Activated CD4-positive, alpha-beta T cell treated with anti-CD3 and anti-CD28 coated beads, Interleukin-2, Interleukin-4, amounts not matched to agents 100 ng/mL and 50 ng/mL, durations not matched to agents 16 hours and 8 hours (primary cell): ENCODE data around the gene VPS26C.
"Not testable (repeated sequence)": the region's sequence is repeated elsewhere in the genome, so short reads cannot be mapped to it uniquely, and the experiment has no call there.

Experiments
- DNase-seq: peaks from one replicate; pipeline ENCODE4 v3.0.0-alpha.2; 2020; ENCODE audit warnings: low spot score

VPS26C gene

GRCh38 chr21:37267269-37268185 is at the start of gene VPS26C:
Gene VPS26C (minus strand): TSS chr21:37267334. CDS start chr21:37267294, 40 bp downstream.
- peak; percentile 99 for DNase-seq

DNA sequence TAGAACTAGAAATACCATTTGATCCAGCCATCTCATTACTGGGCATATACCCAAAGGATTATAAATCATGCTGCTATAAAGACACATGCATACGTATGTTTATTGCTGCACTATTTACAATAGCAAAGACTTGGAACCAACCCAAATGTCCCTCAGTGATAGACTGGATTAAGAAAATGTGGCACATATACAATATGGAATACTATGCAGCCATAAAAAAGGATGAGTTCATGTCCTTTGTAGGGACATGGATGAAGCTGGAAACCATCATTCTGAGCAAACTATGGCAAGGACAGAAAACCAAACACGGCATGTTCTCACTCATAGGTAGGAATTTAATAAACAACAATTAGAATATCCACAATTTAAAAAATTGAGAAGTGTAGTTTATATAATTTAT is 48.9 kb upstream of the VPS26C start:
- not testable (repeated sequence) for DNase-seq

DNA sequence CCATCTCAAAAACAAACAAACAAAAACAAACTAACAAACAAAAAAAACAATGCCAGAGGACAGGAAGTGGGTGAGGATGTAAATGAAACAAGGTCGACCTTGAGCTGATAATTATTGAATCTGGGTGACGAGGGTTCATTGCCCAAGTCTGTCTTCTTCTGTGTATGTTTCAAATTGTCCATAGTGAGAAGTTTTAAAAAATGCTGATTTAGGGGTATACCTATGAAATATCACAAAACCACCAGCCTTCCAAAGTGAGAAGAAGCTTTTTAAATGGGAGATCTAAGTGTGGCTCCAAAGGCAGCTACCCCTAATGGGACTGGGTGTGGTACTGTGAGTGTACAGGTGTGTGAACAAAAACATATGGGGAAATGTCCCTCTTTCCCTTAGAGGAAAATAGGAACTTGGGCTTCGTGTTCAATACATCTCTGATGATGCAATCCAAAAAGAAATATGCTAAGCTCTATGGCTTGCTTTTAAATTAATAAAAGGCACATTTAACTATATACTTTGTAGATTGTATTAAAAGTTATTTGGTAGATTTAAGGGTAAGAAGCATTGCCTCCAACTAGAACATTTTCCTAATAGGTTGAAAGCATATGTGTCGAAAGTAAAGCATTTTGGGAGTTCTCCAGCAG is 33.1 kb upstream of the VPS26C start:
- no peak for DNase-seq

DNA sequence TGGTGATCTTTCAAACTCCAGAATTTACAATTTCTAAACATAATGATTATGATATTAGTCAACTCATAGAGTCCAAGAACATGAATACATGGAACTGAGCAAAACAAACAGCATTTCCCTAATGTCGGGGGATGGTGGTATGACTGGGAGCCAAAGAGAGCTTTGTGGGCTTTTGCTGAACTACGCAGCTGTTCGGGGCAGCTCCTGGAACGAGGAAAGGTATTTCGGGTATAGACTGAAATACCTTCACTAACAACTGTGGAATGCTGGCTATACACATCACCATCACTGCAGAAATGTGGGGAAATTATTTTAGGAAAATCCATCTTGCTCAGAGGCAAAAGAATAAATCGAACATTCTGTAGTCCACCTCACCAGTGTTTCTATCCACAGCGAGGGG is 30.2 kb upstream of the VPS26C start:
- DNase-seq: no peak

DNA sequence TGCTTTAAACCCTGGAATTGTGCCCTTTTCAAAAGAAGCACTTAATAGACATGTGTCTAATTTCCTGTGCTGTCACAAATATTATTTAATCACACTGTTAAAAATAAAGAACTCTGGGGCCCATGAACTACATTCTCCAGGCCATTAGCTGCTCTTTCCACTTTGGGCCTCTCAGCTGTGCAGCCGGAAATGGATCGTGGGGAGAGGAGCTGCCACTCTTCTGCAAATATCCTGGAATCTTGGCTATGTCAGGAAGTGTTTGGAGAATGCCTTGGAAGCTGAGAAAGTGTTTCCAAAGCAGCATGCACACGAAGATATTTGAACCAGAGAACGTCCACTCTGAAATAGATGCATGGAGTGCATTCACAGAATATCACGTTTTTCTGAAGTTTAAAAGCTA is 27.5 kb upstream of the VPS26C start:
- no peak for DNase-seq

- DNase-seq: no peak
Measured at GRCh38 chr21:37292941-37293340, 25.8 kb upstream of the VPS26C start.

DNA sequence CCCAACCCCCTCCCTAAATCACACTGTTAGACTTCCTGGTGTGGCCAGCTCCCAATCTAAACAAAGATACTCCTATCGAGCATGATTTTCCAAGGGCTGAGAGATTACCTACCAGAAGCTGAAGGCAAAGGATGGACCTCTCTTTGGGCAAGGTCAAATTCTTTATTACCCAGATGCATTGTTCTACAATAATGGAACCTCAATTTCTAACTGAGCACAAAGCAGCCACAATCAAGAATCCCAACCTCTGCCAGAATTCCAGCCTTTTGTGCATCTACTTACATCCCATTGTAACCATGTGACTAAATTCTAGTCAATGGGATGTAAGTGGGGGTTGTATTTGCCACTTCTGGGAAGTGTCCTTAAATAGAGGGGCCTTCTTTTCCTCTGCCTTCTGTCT is 24.9 kb upstream of the VPS26C start:
- DNase-seq: no peak

GRCh38 chr21:37283191-37283710 is 16.1 kb upstream of the VPS26C start:
- not testable (repeated sequence) for DNase-seq

- not testable (repeated sequence) for DNase-seq
Measured at GRCh38 chr21:37282602-37283001, 15.5 kb upstream of the VPS26C start.

GRCh38 chr21:37281993-37282392 is 14.9 kb upstream of the VPS26C start:
- DNase-seq: no peak

DNA sequence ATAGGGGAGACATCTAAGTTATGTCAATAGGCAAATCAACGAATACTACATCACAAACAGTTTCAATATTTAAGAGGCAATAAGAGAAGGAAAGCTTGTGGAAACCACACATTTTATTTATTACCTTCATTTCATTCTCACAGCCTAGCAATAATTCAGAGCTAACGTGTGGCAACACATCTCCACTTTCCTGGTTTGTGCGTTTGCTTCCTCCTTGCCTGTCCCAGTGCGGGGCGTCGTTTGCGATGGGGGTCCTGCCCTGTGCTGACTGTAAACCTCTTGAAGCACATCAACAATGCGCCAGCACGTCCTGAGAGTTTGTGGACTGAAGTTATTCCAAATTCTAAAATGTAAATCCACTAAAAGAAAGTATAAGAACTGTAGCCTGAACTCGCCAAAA is 14.4 kb upstream of the VPS26C start:
- DNase-seq: no peak

DNA sequence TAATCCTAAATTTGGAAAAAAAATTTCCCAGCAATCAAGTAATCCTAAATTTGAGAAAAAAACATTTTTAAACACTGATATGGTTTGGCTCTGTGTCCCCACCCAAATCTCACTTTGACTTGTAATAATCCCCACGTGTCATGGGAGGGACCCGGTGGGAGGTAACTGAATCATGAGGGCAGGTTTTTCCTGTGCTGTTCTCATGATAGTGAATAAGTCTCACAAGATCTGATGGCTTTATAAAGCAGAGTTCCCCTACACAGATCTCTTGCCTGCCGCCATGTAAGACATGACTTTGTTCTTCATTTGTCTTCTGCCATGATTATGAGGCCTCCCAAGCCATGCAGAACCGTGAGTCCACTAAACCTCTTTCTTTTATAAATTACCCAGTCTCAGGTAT is 12.1 kb upstream of the VPS26C start:
- not testable (repeated sequence) for DNase-seq

DNA sequence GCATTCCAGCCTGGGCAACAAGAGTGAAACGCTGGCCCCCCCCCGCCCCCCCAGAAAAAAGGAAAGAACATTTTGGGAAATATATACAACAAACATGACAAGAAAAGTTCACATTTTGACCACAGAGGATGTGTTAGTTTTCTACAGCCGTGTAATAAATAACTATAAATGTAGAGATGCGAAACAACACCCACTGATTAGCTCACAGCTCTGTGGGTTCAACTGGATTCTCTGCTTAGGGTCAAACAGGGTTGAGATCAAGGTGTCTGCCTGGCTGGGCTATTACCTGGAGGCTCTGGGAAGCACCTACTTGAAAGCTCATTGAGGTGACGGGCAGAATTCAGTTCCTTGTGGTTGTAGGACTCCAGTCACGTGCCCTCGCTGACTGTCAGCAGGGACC is 11.1 kb upstream of the VPS26C start:
- DNase-seq: no peak

GRCh38 chr21:37276377-37276776 is 9.2 kb upstream of the VPS26C start:
- no peak for DNase-seq

DNA sequence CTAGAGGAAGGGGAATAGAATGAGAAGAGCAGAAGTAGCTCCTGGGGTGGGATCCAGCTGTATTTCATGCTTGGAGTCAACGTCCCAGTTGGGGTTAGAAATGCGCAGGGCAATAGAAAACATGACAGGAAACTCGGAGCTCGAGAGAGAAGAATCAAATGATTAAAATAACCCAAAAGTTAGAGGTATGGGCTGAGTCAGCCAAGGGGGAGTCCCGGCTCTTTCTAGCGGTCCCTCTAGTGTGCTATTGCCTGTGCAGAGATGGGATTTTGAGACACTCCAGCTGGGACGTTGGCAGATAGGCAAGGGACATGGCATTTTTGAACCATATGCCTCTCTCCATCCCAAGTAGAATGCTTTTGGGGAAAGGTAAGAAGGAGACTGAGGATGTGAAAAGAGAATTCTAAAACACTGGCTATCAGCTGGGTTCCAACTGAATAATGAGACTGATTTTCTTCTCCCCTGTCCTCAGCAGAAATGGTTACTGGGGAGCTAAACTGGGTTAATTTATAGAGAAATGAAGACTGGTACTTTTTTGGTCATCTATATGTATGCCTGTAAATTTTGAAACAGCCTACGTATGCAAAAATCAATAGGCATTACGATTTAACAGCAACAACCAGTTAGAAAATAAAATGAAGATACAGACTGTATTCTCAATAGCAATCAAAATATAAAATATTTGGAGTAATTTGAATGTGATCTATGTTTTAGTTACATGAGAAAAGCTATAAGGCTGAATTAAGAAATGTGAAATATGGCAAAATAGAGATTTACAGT is 7.0 kb upstream of the VPS26C start:
- no peak for DNase-seq

GRCh38 chr21:37273440-37273839 is 6.3 kb upstream of the VPS26C start:
- no peak for DNase-seq

GRCh38 chr21:37272897-37273296 is 5.8 kb upstream of the VPS26C start:
- DNase-seq: no peak

GRCh38 chr21:37270576-37271365 is 3.6 kb upstream of the VPS26C start:
- DNase-seq: no peak

- no peak for DNase-seq
Measured at GRCh38 chr21:37269481-37269880, 2.3 kb upstream of the VPS26C start.

- no peak for DNase-seq
Measured at GRCh38 chr21:37268186-37268503, 1.0 kb upstream of the VPS26C start.

DNA sequence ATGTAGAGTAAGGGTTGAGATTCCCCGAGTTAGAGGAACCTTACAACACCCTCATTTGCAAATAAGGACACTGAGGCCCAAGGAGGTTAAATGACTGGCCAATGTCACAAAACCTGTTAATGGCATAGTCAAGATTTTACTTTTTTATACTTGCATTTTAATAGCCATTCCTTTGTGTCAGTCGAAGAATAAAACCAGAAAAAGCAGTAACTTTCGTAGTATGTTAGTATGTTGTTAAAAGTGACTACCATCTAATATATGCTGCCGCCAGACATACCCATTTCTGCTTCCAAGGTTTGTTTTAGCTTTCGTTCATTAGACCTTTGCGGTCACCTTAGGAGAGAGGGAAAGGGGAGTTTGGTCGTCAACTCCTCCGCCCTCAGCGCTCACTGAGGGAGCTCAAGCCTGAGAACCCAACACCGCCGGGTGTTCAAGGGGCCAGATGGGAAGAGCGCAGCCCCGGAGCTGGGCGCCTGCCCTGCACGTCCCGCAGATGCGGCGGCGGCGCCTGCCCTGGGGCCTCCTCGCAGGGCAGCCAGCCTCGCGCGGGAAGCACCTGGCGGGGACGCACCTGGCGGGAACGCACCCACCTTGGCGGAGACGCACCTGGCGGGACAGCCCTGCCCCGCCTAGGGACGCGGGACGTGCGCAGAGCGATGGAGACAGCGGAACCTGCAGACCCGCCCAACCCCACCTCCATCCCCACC is 466 bp downstream of the VPS26C start:
- no peak for DNase-seq
